G401.6 (cell line): ENCODE measurements around the gene MAP7D1.
"Not testable (repeated sequence)": the region's sequence is repeated elsewhere in the genome, so short reads cannot be mapped to it uniquely, and the experiment has no call there.

Source experiments
- FAIRE-seq: peaks from 2 replicates; lab custom pipeline; 2012; peaks lifted over from hg19 to GRCh38; lab: Jason Lieb, UNC

MAP7D1 gene

GRCh38 chr1:36151845-36152203 is 4.1 kb upstream of the MAP7D1 start:
- FAIRE-seq: no peak

DNA sequence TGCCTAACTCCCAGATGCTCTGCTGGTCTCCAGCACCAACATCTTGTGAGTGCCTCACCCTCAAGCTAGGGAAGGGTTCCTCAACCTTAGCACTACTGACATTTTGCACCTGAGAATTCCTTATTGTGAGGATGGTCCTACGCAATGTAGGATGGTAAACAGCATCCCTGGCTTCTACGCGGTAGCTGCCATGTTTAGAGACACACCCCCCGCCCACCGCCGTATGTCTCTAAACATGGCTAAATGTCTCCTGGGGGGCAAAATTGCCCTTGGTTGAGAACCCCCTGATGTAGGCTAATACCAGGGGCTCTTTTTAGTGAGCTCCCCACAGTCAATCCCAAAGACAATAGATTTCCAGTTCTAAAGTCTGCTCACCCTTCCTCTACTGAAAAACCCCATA is 2.5 kb upstream of the MAP7D1 start:
- no peak for FAIRE-seq

- no peak for FAIRE-seq
These were observed 1.6 kb upstream of the MAP7D1 start for GRCh38 chr1:36154335-36154734.

GRCh38 chr1:36154765-36155407 is 1.1 kb upstream of the MAP7D1 start:
- no peak for FAIRE-seq

GRCh38 chr1:36156329-36157114 is 562 bp downstream of the MAP7D1 start:
- FAIRE-seq: no peak

DNA sequence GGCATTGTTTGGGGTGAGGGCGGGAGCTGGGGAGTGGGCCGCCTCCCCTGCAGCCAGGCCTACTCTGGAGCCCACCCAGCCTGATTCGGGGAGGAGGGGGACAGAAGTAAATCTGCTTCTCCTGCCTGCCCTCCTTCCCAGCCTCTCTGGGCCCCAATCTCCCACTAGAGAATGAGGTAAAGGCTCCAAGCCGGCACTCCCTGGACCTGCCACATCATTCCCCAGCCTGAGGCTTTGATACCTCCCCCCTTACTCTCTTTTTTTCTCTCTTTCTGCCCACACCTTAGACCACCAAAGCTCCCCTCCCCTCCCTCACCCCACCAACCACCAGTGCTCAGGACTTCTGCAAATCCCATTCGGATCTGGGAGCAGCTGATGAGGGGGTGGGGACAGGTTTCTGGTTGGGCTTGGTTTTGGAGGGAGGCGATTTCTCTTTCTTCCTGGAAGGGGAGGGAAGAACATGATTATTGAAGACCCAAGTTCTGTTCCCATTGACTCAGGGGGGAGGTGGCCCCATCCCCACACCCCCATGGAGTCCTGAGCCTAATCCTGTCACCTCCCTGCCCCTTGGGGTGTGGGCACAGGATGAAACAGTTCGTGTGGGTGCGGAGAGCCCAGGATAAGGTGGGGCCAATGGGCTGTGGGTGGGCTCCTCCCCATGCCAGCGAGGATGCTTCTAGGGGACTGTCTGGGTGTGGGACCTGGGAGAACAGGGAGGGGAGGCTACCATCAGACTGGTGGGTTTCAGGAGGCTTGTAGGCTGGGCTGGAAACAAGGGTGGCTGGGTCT is 1.3 kb downstream of the MAP7D1 start:
- FAIRE-seq: no peak

GRCh38 chr1:36157973-36158826 is 2.2 kb downstream of the MAP7D1 start:
- no peak for FAIRE-seq

DNA sequence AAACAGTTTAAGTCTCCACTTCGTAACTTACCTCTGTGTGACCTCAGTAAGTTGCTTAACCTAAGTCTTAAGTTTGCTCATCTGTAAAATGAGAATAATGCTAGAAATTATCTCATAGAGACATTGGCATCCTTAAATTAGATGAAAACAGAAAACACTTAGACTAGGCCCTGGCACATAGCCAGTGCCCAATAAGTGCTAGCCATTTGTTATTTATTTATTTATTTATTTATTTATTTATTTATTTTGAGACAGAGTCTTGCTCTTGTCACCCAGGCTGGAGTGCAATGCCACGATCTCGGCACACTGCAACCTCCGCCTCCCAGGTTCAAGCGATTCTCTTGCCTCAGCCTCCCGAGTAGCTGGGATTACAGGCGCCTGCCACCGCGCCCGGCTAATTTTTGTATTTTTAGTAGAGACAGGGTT is 2.9 kb downstream of the MAP7D1 start:
- FAIRE-seq: not testable (repeated sequence)

DNA sequence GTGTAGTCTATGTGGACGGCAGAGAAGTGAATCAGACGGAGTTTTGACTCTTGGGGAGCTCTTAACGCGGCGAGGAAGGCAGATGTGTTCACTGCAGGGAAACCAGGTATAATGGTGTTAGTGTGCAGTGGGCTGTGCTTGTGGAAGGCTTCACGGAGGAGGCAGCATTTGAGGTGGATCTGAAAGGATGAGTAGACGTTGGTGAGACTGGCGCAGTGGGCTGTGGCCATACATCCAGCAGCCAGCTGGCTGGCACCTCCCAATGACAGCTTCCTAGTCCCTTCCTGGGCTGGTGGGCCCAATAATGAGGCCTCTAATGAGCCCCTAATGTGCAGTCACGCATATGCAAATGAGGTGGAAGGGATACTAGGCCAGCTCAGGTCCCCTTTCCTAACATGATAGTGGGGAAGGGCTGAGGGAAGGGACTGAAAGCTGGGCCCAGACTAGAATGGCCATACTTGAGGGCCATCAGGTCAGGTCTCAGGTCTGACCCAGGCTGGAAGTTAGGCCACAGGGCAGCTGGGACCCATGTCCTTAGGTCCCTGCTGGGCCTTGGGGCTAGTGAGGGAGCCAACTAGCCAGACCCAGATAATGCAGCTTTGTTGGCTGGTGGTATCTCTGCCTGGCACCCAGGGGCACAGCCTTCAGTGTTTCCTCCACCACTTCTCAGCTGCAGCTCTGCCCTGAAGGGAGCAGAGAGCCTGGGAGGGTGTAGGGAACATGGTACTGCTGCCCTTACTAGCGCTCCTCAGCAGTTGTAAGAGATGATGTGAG is 3.8 kb downstream of the MAP7D1 start:
- FAIRE-seq: no peak

GRCh38 chr1:36160388-36160948 is 4.5 kb downstream of the MAP7D1 start:
- no peak for FAIRE-seq

DNA sequence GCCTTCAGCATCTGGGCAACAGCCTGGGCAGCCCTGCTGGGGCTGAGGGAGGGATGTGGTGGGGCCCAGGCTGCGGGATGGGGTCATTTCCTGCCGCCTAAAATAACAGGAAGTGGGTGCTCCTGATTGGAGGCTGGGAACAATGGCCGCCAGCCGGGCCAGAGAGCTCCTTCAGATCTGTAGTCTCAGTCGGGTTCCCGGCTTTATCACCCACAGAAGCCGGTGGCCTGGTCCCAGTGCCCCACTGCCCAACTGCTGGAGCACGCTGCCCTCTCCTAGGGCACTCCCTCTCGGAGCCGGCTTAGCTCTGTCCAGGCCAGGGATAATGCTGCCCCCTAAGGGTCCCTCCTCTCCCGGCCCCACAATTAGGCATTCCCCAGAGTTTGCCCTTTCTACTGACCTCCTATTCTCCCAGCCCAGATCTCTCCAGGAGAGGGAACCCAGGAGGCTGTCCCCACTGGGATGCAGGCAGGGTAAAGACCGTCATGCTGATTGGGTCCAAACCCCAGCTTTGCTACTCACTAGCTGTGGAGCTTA is 5.1 kb downstream of the MAP7D1 start:
- no peak for FAIRE-seq

- FAIRE-seq: no peak
These were observed 5.9 kb downstream of the MAP7D1 start for GRCh38 chr1:36161641-36162531.

- no peak for FAIRE-seq
These were observed 6.8 kb downstream of the MAP7D1 start for GRCh38 chr1:36162680-36163239.

DNA sequence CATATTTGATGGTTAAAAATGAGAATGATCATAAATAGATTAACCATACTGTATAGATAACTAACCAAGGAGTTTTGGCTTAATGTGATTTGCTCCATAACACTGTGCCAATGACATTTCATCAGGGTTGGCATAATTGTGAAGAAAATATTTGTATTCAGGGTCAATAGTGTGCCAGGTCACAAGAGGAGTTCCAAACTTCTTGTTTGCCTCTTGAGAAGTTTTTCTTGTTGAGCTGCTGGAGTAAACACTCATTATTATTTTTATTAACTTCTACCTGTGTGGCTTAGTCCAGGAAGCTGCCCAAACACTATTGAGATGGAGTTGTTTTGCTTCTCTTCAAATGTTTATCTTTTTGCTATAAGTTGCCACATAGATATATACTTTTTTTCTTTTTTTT is 7.5 kb downstream of the MAP7D1 start:
- FAIRE-seq: no peak

DNA sequence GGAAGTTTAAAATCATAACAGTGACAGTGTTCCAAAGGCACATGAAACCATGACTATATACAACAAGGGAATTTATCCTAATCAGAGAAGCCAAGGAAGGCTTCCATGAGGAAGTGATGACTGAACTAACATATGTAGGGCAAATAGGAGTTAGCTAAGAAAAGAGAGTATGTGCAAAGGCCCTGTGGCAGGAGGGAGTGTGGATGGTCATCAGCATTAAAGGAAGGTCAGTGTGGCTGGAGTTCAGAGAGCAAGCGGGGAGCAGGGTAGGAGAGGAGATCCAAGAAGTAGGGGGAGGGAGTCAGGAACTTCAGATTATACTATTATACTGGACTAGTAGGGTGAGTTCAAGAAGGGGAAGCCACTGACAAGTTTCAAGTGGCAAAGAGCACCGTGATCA is 8.4 kb downstream of the MAP7D1 start:
- no peak for FAIRE-seq

GRCh38 chr1:36165145-36165544 is 9.2 kb downstream of the MAP7D1 start:
- FAIRE-seq: no peak

DNA sequence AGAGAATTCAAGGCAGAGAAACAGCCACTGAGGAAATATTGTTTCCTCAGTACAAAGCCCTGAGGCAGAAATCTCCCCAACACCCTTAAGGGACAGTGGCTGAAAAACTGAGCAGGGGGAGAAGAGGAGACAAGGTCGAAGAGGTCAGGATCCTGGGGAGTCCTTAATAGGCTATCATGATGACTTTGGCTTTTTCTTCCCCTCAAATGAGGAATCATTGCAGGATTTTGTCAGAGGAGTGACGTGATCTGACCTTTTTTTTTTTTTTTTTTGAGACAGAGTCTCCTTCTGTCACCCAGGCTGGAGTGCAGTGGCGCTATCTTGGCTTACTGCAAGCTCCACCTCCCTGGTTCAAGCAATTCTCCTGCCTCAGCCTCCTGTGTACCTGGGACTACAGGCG is 10.2 kb downstream of the MAP7D1 start:
- FAIRE-seq: no peak

- FAIRE-seq: no peak
These were observed 11.3 kb downstream of the MAP7D1 start for GRCh38 chr1:36166938-36167905.
